DMS153 (cell line): Measurements from ENCODE around the gene RIMBP3B.
"Not testable (repeated sequence)": the region's sequence is repeated elsewhere in the genome, so short reads cannot be mapped to it uniquely, and the experiment has no call there.

ENCODE experiments used
- DNase-seq: peaks from one replicate; lab custom pipeline; 2025; lab: John Stamatoyannopoulos, UW

The RIMBP3B gene, protein sequence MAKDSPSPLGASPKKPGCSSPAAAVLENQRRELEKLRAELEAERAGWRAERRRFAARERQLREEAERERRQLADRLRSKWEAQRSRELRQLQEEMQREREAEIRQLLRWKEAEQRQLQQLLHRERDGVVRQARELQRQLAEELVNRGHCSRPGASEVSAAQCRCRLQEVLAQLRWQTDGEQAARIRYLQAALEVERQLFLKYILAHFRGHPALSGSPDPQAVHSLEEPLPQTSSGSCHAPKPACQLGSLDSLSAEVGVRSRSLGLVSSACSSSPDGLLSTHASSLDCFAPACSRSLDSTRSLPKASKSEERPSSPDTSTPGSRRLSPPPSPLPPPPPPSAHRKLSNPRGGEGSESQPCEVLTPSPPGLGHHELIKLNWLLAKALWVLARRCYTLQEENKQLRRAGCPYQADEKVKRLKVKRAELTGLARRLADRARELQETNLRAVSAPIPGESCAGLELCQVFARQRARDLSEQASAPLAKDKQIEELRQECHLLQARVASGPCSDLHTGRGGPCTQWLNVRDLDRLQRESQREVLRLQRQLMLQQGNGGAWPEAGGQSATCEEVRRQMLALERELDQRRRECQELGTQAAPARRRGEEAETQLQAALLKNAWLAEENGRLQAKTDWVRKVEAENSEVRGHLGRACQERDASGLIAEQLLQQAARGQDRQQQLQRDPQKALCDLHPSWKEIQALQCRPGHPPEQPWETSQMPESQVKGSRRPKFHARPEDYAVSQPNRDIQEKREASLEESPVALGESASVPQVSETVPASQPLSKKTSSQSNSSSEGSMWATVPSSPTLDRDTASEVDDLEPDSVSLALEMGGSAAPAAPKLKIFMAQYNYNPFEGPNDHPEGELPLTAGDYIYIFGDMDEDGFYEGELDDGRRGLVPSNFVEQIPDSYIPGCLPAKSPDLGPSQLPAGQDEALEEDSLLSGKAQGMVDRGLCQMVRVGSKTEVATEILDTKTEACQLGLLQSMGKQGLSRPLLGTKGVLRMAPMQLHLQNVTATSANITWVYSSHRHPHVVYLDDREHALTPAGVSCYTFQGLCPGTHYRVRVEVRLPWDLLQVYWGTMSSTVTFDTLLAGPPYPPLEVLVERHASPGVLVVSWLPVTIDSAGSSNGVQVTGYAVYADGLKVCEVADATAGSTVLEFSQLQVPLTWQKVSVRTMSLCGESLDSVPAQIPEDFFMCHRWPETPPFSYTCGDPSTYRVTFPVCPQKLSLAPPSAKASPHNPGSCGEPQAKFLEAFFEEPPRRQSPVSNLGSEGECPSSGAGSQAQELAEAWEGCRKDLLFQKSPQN (N-terminal part only)

DNA sequence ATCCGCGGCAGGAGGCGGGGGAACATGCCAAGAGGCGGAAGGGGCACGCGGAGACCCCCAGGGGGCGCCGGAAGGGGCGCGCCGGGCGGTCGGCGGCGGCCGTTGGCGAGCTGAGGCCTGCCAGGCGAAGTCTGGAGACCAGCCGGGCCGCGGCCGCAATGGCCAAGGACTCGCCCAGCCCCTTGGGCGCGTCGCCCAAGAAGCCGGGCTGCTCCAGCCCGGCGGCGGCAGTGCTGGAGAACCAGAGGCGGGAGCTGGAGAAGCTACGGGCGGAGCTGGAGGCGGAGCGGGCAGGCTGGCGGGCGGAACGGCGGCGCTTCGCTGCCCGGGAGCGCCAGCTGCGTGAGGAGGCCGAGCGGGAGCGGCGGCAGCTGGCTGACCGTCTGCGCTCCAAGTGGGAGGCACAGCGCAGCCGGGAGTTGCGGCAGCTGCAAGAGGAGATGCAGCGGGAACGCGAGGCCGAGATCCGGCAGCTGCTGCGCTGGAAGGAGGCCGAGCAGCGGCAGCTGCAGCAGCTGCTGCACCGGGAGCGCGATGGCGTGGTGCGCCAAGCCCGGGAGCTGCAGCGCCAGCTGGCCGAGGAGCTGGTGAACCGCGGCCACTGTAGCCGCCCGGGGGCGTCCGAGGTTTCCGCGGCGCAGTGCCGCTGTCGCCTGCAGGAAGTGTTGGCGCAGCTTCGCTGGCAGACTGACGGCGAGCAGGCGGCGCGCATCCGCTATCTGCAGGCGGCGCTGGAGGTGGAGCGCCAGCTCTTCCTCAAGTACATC is at the start of gene RIMBP3B:
Gene RIMBP3B (plus strand): TSS at position 51 of the 767 bp plus-strand sequence. CDS start 108 bp downstream, at position 159.
- not testable (repeated sequence) for DNase-seq

DNA sequence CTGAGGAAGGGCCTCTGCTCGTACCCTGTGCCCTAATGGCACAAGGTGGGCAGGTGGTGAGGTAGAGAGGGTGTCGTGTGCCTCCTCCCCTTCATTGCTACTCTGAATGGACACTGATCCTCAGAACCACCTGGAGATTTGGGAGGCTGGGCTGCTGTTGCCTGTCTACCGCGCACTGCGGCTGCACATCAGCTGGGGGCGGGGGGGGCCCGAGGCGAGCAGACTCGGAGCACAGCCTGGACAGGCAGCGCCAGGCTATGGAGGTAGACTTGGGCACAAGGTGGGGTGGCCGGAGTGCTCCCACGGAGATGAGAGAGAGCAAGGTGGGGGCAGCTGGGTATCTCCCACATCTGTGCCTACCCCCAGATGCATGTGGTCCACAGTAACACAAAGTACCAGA is 26.0 kb upstream of the RIMBP3B start:
- DNase-seq: not testable (repeated sequence)

DNA sequence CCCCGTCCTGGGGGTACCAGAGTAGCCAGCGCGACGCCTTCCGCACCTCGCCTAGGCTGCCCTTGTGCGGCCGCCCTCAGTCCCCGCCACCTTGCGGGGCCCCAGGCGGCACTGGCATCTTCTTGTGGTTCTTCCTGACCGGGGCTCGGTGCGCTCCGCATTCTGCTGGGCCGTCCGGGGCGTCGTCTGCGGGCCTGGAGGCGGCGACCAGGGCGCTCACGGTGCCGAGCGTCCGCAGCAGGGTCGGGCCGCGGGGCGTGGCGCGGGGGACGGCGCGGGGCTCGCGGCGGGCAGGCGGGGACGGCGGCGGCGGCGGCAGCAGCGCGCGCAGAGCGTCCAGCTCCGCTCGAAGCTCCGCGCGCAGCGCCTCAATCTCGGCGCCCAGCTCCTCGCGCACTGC is 23.0 kb upstream of the RIMBP3B start:
- not testable (repeated sequence) for DNase-seq

DNA sequence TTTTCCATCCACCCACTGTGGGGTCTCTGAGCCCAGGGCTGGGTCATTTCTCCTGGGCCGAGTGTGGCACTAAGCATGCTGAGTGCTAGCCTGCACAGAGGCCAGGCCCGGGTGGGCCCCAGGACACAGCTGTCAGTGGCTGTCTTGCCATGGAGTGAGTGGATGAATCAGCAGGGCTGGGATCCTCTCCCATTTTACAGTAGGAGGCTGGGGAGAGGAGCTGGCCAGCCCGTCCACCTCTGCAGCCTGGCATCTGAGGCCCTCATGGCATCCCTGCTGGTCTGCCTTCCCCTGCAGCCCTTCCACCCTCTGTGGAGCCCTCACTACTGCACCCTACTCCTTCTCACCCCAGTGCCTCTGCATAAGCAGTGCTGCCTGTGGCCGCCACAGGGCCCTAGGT is 21.1 kb upstream of the RIMBP3B start:
- DNase-seq: not testable (repeated sequence)

DNA sequence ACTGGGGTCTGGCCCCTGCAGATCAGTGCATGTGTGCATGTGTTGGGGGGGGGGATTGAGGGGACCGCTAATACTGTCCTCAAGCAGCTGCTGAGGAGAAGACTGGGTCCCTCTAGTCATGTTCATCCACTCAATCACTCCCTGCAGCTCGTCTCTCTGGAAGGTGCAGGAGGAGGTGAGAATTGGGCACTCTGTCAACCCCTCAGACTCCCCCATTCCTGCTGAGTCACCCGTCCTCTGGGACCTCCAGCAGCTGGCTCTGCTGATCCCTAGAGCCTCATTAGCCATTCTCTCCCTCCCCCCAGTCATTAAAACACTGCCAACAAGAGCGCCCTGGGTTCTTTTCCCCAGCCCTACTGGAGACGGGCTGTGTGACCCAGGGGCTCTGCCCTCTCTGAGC is 20.5 kb upstream of the RIMBP3B start:
- DNase-seq: not testable (repeated sequence)

DNA sequence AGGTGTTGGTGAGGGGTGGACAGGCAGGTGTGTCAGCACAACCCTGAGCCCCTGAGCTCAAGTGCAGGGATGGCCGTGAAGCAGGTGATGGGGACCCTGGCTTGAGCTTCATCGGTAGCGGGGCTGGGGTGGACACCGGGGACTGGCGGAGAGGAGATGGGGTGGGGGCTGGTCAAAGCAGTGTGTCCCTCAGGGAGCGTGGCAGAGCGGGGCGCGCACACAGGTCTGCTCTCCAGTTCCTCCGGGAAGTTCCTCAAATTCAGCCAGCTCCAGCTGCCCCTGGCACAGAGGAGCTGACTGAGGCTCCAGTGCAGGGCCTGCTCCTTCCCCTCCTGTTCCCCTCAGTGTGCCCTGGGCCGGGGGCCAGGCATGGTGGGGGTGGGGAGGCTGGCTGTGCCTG is 19.7 kb upstream of the RIMBP3B start:
- not testable (repeated sequence) for DNase-seq

DNA sequence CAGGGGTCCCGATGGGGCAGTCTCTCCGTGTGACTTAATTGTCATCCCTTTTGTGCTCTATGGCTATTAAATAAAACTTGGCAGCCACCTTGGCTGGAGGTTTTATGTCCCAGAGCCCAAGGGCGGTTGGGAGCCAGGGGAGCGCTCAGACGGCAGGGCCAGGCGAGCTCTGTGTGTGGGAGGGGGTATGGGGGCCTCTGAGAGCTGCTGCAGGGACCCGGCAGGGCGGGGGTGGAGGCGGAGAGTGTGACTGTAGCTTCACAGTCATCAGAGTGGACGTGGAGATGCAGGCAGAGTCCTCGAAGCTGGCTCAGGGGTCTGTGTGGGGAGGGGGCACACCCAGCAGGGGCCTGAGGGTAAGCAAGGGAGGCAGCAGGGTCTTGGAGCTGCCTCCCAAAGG is 19.2 kb upstream of the RIMBP3B start:
- not testable (repeated sequence) for DNase-seq

DNA sequence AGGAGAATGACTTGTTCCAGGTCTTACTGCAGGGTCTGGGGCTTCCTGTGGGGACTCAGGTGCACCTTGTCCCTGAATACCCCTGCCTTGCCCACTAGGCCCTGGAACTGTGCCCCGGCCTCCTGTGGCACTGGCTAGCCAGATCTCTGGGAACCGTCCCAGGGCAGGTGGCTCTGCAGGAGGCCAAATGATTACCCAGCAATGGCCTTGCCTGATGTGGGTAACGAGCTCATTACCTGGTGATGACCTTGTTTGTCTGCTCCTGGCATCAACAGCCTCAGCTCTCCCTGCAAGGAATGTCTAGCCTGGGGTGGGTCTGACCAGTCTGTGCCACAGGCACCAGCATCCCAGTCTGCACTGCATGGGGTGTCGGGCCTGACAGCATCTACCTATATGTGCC is 18.2 kb upstream of the RIMBP3B start:
- DNase-seq: not testable (repeated sequence)

DNA sequence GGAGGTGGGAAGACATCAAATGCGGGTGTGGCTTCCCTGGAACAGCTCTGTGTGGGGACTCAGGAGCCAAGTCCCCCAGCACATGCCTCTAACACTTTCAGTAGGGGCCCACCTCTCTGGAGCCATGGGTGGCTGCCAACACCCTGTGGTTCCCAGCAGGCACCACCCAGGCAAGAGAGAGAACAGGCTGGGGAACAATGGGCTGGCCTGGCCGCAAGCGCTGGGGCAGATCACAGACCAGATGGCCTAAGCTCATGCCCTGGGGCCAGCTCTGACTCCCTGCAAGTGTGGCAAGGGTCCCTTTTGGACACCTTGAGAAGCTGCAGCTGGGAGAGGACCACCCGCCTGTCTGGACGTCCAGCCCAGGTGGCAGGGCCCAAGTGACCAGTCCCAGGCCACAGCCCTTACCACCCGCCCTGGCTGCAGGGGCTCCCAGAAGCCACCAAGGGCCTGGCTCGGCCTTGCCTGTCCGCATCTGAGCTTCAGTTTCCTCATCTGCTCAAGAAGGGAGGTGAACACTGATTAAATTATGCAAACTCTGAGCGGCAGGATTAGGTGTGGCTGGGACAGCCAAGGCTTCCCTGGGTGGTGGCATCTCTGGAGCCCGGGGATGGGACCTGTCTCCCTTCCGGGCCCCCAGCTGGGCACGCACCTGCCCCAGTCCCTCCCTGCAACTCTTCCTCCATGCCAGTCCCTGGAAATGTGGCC is 14.8 kb upstream of the RIMBP3B start:
- DNase-seq: not testable (repeated sequence)

DNA sequence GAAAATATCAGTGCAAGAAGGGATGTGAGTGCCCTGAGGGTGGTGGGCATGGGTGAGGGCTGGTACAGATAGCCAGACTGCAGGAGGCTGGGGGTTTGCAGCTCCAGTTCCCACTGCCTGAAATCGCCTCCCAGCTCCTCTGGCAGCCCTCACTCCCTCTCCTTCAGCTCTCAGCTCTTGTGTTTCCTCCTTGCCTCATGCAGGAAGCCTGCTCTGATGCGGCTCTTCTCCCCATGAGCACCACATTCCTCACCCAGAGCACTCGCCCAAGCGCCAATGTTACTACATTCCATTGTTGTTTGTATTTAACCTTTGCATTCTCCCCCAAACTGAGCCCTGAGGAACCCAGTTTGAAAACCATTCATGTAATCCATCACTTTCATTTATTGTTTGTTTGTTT is 7.7 kb upstream of the RIMBP3B start:
- DNase-seq: not testable (repeated sequence)

DNA sequence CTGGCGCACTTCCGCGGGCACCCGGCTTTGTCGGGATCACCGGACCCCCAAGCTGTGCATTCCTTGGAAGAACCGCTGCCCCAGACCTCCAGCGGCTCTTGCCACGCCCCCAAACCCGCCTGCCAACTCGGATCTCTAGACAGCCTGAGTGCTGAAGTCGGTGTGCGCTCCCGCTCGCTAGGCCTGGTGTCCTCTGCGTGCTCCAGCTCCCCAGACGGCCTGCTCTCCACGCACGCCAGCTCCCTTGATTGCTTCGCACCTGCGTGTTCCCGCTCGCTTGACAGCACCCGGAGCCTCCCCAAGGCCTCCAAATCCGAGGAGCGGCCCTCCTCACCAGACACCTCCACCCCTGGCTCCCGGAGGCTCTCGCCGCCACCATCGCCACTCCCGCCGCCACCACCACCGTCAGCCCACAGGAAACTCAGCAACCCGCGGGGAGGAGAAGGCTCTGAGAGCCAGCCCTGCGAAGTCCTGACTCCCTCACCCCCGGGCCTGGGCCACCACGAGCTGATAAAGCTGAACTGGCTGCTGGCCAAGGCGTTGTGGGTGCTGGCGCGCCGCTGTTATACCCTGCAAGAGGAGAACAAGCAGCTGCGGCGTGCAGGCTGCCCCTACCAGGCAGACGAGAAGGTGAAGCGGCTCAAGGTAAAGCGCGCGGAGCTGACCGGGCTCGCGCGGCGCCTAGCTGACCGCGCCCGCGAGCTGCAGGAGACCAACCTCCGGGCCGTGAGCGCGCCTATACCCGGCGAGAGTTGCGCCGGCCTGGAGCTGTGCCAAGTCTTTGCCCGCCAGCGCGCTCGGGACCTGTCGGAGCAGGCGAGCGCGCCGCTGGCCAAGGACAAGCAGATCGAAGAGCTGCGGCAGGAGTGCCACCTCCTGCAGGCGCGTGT is 1.2 kb downstream of the RIMBP3B start:
- DNase-seq: not testable (repeated sequence)

DNA sequence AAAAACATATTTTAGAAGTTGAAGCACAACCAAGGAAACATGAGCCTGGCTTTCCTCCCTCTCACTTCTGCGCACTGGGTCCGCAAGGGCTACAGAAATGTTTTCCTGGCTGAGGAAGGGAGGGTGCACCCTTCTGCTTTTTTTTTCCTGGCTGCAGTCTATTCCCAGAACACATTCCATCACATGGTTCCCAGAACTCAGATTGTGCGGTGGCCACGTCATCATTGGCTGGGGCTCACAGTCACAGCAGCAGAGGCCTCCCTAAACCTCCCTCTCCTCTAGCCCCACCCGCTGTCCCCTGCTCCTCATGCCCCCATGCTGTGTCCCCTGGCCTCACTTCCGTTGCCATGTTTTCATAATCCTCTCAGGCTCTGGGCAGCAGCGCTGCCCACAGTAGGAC is 5.9 kb downstream of the RIMBP3B start:
- DNase-seq: not testable (repeated sequence)

DNA sequence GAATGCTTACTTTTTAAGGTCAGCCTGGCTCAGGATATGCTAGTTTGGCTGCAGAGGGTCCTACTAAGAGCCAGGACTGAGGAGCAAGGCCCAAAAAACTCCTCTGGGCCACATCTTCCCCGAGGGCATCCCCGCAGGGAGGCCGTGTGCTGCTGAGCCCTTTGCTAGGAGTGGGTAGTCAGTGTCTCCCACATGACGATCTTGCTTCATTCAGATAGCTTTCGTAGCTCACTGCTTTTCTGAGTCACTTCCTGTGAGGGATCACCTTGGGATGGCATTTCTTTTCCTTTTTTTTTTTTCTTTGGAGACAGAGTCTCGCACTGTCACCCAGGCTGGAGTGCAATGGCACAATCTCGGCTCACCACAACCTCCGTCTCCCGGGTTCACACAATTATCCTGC is 6.5 kb downstream of the RIMBP3B start:
- not testable (repeated sequence) for DNase-seq

DNA sequence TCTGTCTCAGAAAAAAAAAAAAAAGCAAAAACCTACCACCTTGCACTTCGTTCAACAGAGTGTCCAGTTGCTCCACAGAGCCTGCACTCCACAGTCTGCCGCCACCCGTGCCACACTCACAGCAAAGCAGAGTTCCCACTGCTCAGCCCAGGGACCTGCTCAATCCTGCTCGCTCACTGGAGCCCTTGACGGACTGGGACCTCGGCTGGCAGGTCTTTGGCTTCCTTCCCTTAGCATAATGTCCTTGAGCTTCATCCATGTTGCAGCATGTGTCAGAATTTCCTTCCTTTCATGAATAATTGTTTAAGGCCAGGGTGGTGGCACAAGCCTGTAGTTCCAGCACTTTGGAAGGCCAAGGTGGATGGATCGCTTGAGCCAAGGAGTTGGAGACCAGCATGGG is 11.1 kb downstream of the RIMBP3B start:
- not testable (repeated sequence) for DNase-seq

DNA sequence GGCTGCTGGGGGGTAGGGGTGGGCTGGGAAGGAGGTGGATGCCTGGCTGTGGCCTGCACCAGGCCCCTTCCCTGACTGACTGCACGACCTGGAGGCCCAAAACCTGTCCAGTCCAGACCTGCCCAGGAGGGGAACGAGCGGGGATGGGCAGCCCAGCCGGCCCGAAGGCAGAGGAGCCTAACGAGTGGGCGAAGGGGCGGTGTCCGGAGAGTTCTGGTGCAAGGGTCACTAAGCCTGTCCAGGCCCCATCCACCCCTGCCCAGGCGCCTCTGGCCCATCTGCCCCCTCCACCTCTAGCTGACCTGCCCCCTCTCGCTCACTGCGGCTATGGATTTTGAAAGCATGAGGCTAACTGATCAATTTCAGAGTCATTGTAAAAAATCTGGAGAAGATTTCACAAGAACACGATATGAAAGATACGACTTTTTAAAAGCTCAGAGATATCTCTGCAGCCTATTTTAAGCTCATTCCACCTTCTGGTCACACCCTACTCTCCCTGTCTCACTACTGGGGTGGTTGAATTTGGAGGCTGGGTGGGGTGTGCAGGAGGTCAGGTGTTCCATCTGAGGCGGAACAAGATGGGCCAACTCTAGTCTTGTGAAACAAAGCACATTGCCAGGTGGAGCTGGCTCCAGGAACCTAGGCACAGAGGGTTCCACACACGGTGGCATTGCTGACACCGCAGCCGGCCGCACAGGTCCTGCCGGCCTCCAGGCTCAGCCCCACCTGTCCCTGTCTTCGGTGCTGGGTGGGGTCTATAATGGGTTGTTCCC is 17.8 kb downstream of the RIMBP3B start:
- not testable (repeated sequence) for DNase-seq

DNA sequence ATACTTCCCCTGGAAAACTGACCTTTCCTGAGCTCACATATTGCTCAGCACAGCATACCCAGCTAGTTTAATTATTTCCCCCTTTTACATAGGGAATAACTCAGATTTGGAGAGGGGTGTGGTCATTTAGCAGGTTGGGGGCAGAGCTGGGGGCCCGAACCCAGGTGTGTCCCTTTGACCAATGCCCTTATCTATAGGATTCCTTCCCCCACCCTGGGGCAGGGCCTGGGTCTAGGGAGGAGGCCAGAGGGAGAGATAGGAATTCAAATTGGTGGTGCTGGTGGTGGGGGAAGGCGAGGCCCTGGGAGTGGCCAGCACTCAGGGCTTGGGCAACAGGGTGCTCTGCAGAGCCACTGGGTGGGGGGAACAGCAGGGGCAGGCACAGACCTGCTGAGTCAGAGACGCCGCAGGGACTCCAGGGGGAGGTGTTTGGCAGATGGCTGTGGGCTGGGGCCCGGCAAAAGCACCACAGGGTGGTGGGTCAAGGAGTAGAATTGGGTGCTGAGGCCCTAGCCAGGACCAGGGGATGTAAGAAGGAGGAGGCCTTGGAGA is 19.3 kb downstream of the RIMBP3B start:
- not testable (repeated sequence) for DNase-seq

DNA sequence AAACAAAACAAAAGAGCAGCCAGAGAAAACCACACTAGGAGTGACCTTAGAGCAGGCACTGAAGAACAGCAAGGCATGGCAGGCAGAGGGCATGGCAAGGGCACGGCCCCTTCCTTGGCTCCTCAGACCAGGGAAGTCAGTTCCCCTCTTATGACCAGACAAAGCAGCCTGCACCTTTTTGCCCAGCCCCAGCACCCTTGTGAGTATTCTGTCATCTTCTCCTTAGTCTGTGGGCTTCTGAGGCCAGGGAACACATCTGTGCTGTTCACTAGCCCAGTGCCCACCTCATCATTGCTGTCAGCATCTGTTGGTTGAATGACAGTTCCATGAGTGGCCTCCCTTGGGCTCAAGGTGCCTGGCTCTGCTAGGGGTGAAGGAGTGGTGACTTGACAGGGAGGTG is 23.6 kb downstream of the RIMBP3B start:
- DNase-seq: not testable (repeated sequence)

DNA sequence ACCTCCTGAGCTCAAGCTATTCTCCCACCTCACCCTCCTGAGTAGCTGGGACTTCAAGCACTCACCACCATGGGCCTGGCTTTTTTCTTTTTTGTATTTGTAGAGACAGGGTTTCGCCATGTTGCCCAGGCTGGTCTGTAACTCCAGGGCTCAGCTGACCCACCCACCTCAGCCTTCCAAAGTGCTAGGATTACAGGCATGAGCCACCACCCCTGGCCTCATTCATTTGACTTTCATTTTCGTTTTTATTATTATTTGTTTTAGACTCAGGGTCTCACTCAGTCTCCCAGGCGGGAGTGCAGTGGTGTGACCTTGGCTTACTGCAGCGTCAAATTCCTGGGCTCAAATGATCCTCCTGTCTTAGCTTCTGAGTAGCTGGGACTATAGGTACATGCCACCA is 24.2 kb downstream of the RIMBP3B start:
- not testable (repeated sequence) for DNase-seq
